ENCODE measurements around the gene KRT24. TPM values are rescaled to one million over a fixed set of nuclear protein-coding genes. Genes with fewer than 3 reads are reported as not detected.

KRT24 gene
- total RNA-seq, 1 donor, result not detected

DNA sequence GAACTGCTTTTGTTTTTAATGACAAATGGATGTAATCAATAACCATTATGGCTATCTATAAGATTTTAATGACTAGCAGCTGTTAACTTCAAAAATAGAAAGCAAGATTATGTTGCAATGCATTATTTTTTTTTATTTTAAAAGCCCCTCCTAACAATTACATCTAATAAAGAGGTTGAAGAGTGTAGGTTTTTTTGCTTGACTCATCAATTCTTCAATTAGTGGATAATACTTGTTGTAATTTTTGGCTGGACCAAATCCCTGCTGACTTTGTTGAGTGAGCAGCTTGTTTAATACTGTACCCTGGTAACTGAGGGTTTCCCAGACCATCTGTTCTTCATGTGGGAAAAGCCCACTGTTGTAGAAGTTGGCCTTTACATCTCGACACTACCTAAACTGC lies 27.4 kb upstream of the KRT24 start:
- H3K4me3 ChIP-seq (ENCODE audit: low read depth, low read length), result no peak overlapping the region
- TF ChIP-seq, protein P1, sequence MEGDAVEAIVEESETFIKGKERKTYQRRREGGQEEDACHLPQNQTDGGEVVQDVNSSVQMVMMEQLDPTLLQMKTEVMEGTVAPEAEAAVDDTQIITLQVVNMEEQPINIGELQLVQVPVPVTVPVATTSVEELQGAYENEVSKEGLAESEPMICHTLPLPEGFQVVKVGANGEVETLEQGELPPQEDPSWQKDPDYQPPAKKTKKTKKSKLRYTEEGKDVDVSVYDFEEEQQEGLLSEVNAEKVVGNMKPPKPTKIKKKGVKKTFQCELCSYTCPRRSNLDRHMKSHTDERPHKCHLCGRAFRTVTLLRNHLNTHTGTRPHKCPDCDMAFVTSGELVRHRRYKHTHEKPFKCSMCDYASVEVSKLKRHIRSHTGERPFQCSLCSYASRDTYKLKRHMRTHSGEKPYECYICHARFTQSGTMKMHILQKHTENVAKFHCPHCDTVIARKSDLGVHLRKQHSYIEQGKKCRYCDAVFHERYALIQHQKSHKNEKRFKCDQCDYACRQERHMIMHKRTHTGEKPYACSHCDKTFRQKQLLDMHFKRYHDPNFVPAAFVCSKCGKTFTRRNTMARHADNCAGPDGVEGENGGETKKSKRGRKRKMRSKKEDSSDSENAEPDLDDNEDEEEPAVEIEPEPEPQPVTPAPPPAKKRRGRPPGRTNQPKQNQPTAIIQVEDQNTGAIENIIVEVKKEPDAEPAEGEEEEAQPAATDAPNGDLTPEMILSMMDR (IDR thresholded peaks at IDR 0.05; ENCODE audit: insufficient read depth, low read depth, low read length), result no peak
- DNase-seq (ENCODE audit: low read depth), result no peak

DNA sequence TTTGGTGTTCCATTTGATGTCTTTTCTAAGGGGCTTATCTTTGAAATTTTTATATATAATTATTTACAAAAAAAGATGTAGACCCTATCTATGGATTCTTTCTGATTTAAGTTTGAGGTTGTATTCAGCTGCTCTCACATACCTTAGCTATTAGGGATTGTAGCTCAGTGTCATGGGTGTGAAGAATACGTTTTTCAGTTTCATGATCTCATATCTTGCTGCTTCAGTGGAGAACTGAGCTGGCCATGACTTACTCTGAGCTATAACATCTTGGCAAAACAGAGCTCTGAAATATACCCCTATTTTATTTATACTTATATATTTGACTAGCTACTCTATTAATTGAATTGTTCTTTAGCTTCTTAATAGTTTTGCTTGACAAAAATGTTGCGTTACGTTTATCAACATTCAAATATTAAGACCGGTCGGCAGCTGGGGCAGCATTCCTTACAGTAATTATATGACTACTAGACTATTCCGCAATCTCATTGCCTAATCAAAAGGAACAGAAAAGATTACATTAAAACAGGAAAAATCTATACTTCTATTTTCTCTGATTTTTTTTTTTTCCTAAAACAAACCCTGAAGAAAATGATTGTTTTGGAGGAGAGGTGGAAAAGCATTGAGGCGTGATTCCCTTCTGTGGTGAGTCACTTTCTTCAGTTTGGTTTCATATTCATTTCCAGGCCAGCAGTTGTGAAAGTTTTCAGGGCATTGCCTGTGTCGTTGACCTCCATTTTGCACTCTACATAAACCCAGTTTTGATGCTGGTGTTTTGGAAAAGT lies 24.1 kb upstream of the KRT24 start:
- peak; percentile 24 for DNase-seq (ENCODE audit: low read depth)
- TF ChIP-seq, protein P1 (IDR thresholded peaks at IDR 0.05; ENCODE audit: insufficient read depth, low read depth, low read length), result no peak
- no peak overlapping the region for H3K4me3 ChIP-seq (ENCODE audit: low read depth, low read length)

DNA sequence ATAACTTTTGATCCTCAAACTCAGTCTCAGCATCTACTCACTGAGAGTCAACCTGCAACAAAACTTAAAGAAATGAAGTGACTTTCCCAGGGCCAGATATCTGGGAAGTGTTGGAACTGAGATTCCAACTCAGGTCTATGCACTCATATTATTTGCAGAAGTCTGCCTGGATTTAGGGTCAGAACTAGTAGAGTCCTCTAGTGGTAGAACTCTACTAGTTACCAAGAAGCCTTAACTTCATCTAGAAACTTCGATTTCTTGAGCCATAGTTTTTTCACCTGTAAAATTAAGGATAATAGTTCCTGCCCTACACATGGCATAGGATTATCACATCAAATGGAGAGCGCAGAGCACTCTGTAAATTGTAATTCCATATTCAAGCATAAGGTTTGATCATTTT lies 23.4 kb upstream of the KRT24 start:
- TF ChIP-seq, protein P1 (IDR thresholded peaks at IDR 0.05; ENCODE audit: insufficient read depth, low read depth, low read length), result peak; percentile 34
- DNase-seq (ENCODE audit: low read depth), result peak; percentile 9
- no peak overlapping the region for H3K4me3 ChIP-seq (ENCODE audit: low read depth, low read length)

DNA sequence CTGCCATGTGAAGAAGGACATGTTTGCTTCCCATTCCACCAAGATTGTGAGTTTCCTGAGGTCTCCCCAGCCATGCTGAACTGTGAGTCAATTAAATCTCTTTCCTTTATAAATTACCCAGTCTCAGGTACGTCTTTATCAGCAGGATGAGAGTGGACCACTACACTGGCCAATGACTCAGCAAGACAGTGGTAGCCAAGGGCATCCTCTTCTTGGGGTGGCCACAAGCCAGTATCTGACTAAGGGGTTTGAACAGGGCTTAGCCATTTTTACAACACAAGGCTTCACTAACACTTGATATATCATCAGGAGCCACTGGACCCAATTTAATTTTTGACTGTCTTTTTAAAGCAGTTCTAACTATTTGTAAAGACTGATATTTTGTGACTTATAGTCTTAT lies 21.1 kb upstream of the KRT24 start:
- no peak overlapping the region for H3K4me3 ChIP-seq (ENCODE audit: low read depth, low read length)
- TF ChIP-seq, protein P1 (IDR thresholded peaks at IDR 0.05; ENCODE audit: insufficient read depth, low read depth, low read length), result no peak
- DNase-seq (ENCODE audit: low read depth), result no peak

DNA sequence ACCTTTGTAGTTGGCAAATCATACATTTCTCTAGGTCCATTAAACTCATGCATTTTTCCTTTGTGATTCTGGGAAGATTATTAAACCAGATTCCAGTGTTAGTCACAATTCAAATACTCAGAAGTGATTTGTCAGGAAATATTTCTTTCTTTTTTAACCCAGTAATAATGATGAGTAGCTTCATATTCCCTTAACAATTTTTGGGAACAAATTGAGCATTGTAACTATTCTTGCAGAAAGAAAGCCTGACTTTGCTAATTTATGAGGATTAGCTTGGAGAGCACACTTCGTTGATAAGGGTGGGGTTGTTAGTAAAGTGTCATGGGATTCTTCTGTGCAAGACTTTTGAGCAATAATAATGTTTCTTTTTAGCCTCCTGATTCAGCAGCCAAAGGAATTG lies 18.7 kb upstream of the KRT24 start:
- DNase-seq (ENCODE audit: low read depth), result no peak
- TF ChIP-seq, protein P1 (IDR thresholded peaks at IDR 0.05; ENCODE audit: insufficient read depth, low read depth, low read length), result no peak
- H3K4me3 ChIP-seq (ENCODE audit: low read depth, low read length), result no peak overlapping the region

DNA sequence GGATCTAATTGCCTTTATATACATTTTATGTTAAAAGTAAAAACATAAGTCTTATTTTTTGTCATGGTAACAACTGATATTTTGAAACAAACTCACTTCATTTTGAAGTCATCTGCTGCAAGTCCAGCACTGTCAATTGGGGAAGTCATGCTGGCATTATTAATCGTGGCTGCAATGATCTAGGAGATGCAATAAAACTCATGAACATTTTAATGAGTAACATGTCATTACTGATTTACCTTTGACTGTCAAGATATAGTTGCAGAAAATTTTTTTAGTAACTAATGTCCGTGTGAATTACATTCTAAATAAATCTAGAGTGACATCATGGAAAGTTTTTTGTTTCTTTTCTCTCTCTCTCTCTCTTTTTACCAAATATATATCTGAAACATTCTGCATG lies 17.3 kb upstream of the KRT24 start:
- H3K4me3 ChIP-seq (ENCODE audit: low read depth, low read length), result no peak overlapping the region
- DNase-seq (ENCODE audit: low read depth), result no peak
- TF ChIP-seq, protein P1 (IDR thresholded peaks at IDR 0.05; ENCODE audit: insufficient read depth, low read depth, low read length), result no peak

DNA sequence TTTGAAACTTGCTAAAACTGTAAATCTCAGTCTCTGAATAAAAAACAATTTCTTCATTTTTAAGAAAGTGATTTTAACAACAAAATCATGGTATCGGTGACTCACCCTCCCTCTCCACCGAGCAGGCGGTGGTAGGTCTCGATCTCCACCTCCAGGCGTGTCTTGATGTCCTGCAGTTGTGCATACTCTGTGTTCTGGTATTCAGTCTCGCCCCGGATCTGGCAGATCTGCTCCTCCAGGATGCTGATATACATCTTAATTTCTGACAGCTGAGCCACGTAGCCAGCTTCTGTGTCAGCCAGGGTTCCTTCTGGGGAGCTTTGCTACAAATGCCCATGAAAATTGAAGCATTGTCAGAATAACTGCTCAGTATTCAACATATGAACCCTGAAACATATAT lies 15.4 kb upstream of the KRT24 start:
- TF ChIP-seq, protein P1 (IDR thresholded peaks at IDR 0.05; ENCODE audit: insufficient read depth, low read depth, low read length), result no peak
- H3K4me3 ChIP-seq (ENCODE audit: low read depth, low read length), result no peak overlapping the region
- no peak for DNase-seq (ENCODE audit: low read depth)

All from fibroblast of villous mesenchyme (primary cell).